ENCODE data around the gene SLC12A6. TPM values are rescaled to one million over a fixed set of nuclear protein-coding genes. Genes with fewer than 3 reads are reported as not detected.

The SLC12A6 gene
- total and polyA plus RNA-seq, 2 of the 13 experiments (the other 11 are each of a cell fraction or from before 2014, with no cell fraction given), result 15.2 to 30.1 TPM

- ATAC-seq (no peak), DNase-seq (ENCODE audit: low spot score) (no peak), FAIRE-seq (no peak)
- Histone ChIP-seq H3K9ac (ENCODE audit: insufficient read depth, low read depth, low read length) (no peak overlapping the region), H3K79me2 (ENCODE audit: insufficient read depth, low read length) (peaks cover 2% of the 10 kb centered on the region), H3K4me2 (ENCODE audit: low read depth, low read length) (no peak overlapping the region), H3K4me3 (replicated peaks in 1 of 3; ENCODE audit: insufficient read depth in 1 of 3, low read depth in 2 of 3, low read length in 3 of 3) (no peak overlapping the region), H3K4me1 (ENCODE audit: insufficient read depth, low read length) (peaks cover 11% of the 10 kb centered on the region), H4K20me1 (ENCODE audit: insufficient read depth, low read length) (no peaks in the 10 kb centered on the region), H2AFZ (ENCODE audit: low read length) (no peak overlapping the region), H3K27ac (ENCODE audit: extremely low read length, insufficient read depth, low read length) (no peak overlapping the region), H3K9me3 (ENCODE audit: low read length) (no peaks in the 10 kb centered on the region), H3K27me3 (ENCODE audit: control insufficient read depth in 1 of 2, insufficient read depth in 2 of 2, low read length in 2 of 2) (no peaks in the 10 kb centered on the region), H3K36me3 (replicated peaks in 1 of 2; ENCODE audit: control insufficient read depth in 1 of 2, insufficient read depth in 2 of 2, low read length in 2 of 2) (peaks cover 0 to 6% of the 10 kb centered on the region in 2 experiments; a peak in 2 of 5 replicates)
- WGBS (ENCODE audit: low lambda C conversion rate), result 91% methylated on average over 1 of the region's 1 CpG
- intact Hi-C loops (cut with micrococcal nuclease; ENCODE audit: unreplicated experiment) (no loop called here), in situ Hi-C loops (cut with HindIII; ENCODE audit: extremely low pct_ligation_motif_present, low pct_unique_long_range_greater_than_20kb) (no loop called here)
- ChIA-PET POLR2A (no interaction called here), CTCF (ENCODE audit: low intra/inter-chr PET ratio, low total read pairs) (no interaction called here)
- no TSS peak for BruUV-seq (replicated peaks)
- no peak for TF ChIP-seq NCOA2 (CRISPR knock-in tag; IDR thresholded peaks at IDR 0.05)
- no peak for TF ChIP-seq CERS6 (CRISPR knock-in tag; IDR thresholded peaks at IDR 0.05)
- no peak for TF ChIP-seq NFATC3 (CRISPR knock-in tag; IDR thresholded peaks at IDR 0.05)
- no peak for TF ChIP-seq POLR2G (IDR thresholded peaks at IDR 0.05; ENCODE audit: low read depth, low read length)
- TF ChIP-seq ZNF703 (CRISPR knock-in tag; IDR thresholded peaks at IDR 0.05; ENCODE audit: borderline replicate concordance), result no peak
- no peak for TF ChIP-seq ZFP90 (CRISPR knock-in tag; IDR thresholded peaks at IDR 0.05; ENCODE audit: borderline replicate concordance)
- TF ChIP-seq ZBTB39 (CRISPR knock-in tag; IDR thresholded peaks at IDR 0.05), result no peak
- TF ChIP-seq HMG20A (CRISPR knock-in tag; IDR thresholded peaks at IDR 0.05; ENCODE audit: borderline replicate concordance), result no peak
- TF ChIP-seq ZNF232 (CRISPR knock-in tag; IDR thresholded peaks at IDR 0.05; ENCODE audit: borderline replicate concordance), result no peak
- no peak for TF ChIP-seq TCF7 (IDR thresholded peaks at IDR 0.05; ENCODE audit: low read depth)
- TF ChIP-seq ZNF121 (CRISPR knock-in tag; IDR thresholded peaks at IDR 0.05), result no peak
- no peak for TF ChIP-seq MLXIP (CRISPR knock-in tag; IDR thresholded peaks at IDR 0.05; ENCODE audit: borderline replicate concordance)
- TF ChIP-seq ZNF160 (CRISPR knock-in tag; IDR thresholded peaks at IDR 0.05), result no peak
- no peak for TF ChIP-seq ZNF770 (CRISPR knock-in tag; IDR thresholded peaks at IDR 0.05)
- no peak for TF ChIP-seq ZSCAN25 (CRISPR knock-in tag; IDR thresholded peaks at IDR 0.05)
- no peak for TF ChIP-seq MZF1 (CRISPR knock-in tag; IDR thresholded peaks at IDR 0.05; ENCODE audit: borderline replicate concordance)
- no peak for TF ChIP-seq CREBL2 (CRISPR knock-in tag; IDR thresholded peaks at IDR 0.05; ENCODE audit: borderline replicate concordance)
- TF ChIP-seq ZNF234 (CRISPR knock-in tag; conservative IDR thresholded peaks at IDR 0.05), result no peak
Measured at GRCh38 chr15:34297059-34297458, 40.5 kb downstream of the SLC12A6 start.

All from HepG2 (cell line).